A673 (cell line): ENCODE data around the gene SIRPG. TPM values are rescaled to one million over a fixed set of nuclear protein-coding genes. Genes with fewer than 3 reads are reported as not detected.
A peak's percentile ranks its signal among the peaks of the same experiment; 100 is the strongest.
"Not testable (repeated sequence)": the region's sequence is repeated elsewhere in the genome, so short reads cannot be mapped to it uniquely, and the experiment has no call there.

Experiments used
- BruUV-seq: library from RNA; stranded (reverse); fragments of 400-500 nt; replicated peaks from 2 replicates; lab custom pipeline; 2021; lab: Mats Ljungman, UMichigan
- CTCF ChIA-PET: fragments of 300-600 bp; sonication (Branson Sonifier 250); formaldehyde crosslinking; loops from one replicate; lab custom pipeline; 2022; ENCODE audit warnings: antibody characterized with exemption; lab: Charles Lee
- POLR2A ChIA-PET: fragments of 300-600 bp; sonication (Branson Sonifier 250); formaldehyde crosslinking; loops from one replicate; lab custom pipeline; 2022; ENCODE audit warnings: antibody characterized with exemption; ENCODE audit not compliant: low non-redundant PET; lab: Charles Lee
- DNase-seq: peaks from one replicate; pipeline ENCODE4 v3.0.0-alpha.2; 2015; ENCODE audit warnings: low spot score
- H3K27ac ChIP-seq: fragments of 200-600 bp; sonication (generic); 2 replicates; pipeline ENCODE4 v1.5.1; 2016; ENCODE audit warnings: mixed run types, low read depth, mild to moderate bottlenecking, mixed read lengths, antibody characterized with exemption, low read length; ENCODE audit not compliant: poor library complexity, severe bottlenecking
- H3K27me3 ChIP-seq: fragments of 200-600 bp; sonication (generic); replicated peaks from 2 replicates; pipeline ENCODE4 v1.6.1; 2017; ENCODE audit warnings: mixed run types, low read depth, mild to moderate bottlenecking, mixed read lengths, antibody characterized with exemption, low read length; ENCODE audit not compliant: insufficient read depth, poor library complexity
- H3K36me3 ChIP-seq: fragments of 200-600 bp; sonication (generic); 2 replicates; pipeline ENCODE4 v1.6.1; 2016; ENCODE audit warnings: mixed run types, mild to moderate bottlenecking, mixed read lengths, antibody characterized with exemption, low read length; ENCODE audit not compliant: insufficient read depth, poor library complexity, severe bottlenecking
- H3K4me1 ChIP-seq: fragments of 200-600 bp; sonication (generic); 2 replicates; pipeline ENCODE4 v1.6.1; 2017; ENCODE audit warnings: mixed run types, mild to moderate bottlenecking, mixed read lengths, antibody characterized with exemption, low read length; ENCODE audit not compliant: insufficient read depth, poor library complexity, severe bottlenecking
- H3K4me3 ChIP-seq: fragments of 200-600 bp; sonication (generic); 2 replicates; pipeline ENCODE4 v1.5.1; 2016; ENCODE audit warnings: low read depth, mixed run types, mild to moderate bottlenecking, mixed read lengths, low read length; ENCODE audit not compliant: poor library complexity, severe bottlenecking
- H3K9me3 ChIP-seq: fragments of 200-600 bp; sonication (generic); 2 replicates; pipeline ENCODE4 v1.6.1; 2016; ENCODE audit warnings: mixed run types, low read depth, mild to moderate bottlenecking, mixed read lengths, antibody characterized with exemption, low read length; ENCODE audit not compliant: poor library complexity, severe bottlenecking
- EZH2 ChIP-seq: fragments of 200-600 bp; sonication (generic); IDR thresholded peaks from 2 replicates; pipeline ENCODE4 v1.6.1; 2017; ENCODE audit warnings: borderline replicate concordance, low read depth, mild to moderate bottlenecking, mixed read lengths, antibody characterized with exemption, low read length; ENCODE audit not compliant: poor library complexity, severe bottlenecking
- intact Hi-C: fragments of 100-400 bp; cut with micrococcal nuclease; formaldehyde crosslinking; loops from one replicate; pipeline ENCODE4 v1.10.0; 2022; ENCODE audit not compliant: unreplicated experiment
- total RNA-seq: library from RNA; stranded (reverse); gene quantifications from 2 replicates; pipeline ENCODE4 v1.2.3, GENCODE V29; 2021
- TF ChIP-seq, protein P1 (sequence below): fragments of 300-800, 200-600 bp; sonication (generic); conservative IDR thresholded peaks from 2 replicates; pipeline ENCODE4 v1.5.1; 2017; ENCODE audit warnings: low read depth, mild to moderate bottlenecking, antibody characterized with exemption, low read length, moderate library complexity, mixed read lengths

SIRPG gene
- total RNA-seq, 1 experiment from 2014 or later: not detected

DNA sequence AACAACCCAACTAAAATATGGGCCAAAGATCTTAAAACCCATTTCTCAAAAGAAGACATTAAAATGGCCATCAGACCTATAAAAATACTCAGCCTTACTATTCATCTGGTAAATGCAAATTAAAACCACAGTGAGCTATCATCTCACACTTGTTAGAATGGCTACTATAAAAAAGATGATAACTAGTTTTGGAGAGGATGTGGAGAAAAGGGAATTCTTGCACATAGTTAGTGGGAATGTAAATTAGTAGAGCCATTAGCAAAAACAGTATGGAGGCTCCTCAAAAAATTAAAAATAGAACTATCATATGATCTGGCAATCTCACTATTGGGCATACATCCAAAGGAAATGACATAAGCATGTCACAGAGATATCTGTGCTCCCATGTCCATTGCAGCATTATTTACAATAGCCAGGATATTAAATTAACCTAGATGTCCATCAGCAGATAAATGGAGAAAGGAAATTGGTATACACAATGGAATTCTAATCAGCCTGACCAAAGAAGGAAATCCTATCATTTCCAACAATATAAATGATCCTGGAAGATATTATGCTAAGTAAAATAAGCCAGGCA, 40.6 kb downstream of the SIRPG start:
- no TSS peak for BruUV-seq
- Histone ChIP-seq H3K4me3 (no peak overlapping the region), H3K27me3 (no peaks in the 10 kb centered on the region), H3K9me3 (no peaks in the 10 kb centered on the region), H3K27ac (peak overlapping the region; percentile 51), H3K36me3 (no peaks in the 10 kb centered on the region), H3K4me1 (peaks cover 10% of the 10 kb centered on the region)
- ChIA-PET CTCF (no interaction called here), POLR2A (interaction anchor here (0.6 kb wide), 1 partner anchor 40 kb away, joined by 3 read pairs; no protein-coding TSS in a partner anchor)
- intact Hi-C loops: no loop called here
- peak; percentile 80 for DNase-seq
- no peak for TF ChIP-seq EZH2
- TF ChIP-seq, protein P1, sequence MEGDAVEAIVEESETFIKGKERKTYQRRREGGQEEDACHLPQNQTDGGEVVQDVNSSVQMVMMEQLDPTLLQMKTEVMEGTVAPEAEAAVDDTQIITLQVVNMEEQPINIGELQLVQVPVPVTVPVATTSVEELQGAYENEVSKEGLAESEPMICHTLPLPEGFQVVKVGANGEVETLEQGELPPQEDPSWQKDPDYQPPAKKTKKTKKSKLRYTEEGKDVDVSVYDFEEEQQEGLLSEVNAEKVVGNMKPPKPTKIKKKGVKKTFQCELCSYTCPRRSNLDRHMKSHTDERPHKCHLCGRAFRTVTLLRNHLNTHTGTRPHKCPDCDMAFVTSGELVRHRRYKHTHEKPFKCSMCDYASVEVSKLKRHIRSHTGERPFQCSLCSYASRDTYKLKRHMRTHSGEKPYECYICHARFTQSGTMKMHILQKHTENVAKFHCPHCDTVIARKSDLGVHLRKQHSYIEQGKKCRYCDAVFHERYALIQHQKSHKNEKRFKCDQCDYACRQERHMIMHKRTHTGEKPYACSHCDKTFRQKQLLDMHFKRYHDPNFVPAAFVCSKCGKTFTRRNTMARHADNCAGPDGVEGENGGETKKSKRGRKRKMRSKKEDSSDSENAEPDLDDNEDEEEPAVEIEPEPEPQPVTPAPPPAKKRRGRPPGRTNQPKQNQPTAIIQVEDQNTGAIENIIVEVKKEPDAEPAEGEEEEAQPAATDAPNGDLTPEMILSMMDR: no peak

DNA sequence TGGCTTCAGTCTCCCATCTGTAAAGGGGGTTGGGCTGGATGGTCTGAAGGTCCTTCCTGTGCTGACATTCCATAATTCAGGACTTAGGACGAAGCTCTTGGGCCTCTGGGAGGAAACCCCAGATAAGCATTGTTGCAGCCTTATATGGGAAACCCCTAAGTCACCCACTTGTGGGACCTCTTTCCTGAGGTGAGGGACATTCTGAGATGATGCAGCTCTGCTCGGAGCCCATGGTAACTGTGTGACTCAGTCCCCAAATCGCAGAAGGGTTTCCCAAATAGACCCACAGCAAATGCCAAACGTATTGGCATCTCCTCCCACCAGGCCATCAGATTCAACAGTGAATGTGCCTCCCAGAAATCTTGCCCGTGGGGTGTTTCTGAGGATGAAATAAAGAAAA, 47.2 kb downstream of the SIRPG start:
- H3K27ac ChIP-seq, H3K4me3 ChIP-seq, H3K36me3 ChIP-seq, POLR2A ChIA-PET, H3K4me1 ChIP-seq, DNase-seq, H3K27me3 ChIP-seq, BruUV-seq, H3K9me3 ChIP-seq, CTCF ChIA-PET, intact Hi-C loops: not testable (repeated sequence)

DNA sequence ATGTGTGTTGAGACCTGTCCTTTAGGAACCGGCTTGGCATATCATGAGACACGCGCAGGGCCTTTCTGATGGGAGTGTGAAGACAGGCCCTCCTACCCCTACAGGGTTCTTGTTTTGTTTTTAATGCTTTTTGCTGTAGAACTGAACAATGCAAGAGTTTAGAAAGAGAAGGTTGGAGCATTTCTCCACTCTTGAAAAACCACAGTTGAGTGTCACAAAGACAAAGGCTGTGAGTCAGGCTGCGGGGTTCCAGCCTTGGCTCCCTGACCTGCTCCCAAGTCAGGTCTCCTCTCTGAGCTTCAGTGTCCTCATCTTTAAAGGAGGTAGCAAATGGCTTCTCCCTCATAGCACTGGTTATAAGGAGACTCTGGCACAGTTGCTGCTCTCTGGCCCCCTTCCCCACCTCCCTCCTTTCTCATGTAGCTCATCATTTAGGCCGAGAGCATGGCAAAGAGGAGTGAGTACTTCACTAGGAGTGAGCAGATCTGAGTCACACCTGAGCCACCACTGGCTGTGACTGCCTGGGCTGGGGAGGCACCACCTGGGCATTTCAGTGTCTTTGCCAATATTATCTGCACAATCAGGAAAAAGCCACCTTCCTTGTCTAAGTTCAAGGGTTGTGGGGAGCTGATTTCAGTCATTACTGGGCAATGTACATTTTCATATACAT, 48.8 kb downstream of the SIRPG start:
- POLR2A ChIA-PET, DNase-seq, intact Hi-C loops, H3K27me3 ChIP-seq, CTCF ChIA-PET, H3K4me3 ChIP-seq, H3K4me1 ChIP-seq, H3K36me3 ChIP-seq, BruUV-seq, H3K27ac ChIP-seq, H3K9me3 ChIP-seq: not testable (repeated sequence)

DNA sequence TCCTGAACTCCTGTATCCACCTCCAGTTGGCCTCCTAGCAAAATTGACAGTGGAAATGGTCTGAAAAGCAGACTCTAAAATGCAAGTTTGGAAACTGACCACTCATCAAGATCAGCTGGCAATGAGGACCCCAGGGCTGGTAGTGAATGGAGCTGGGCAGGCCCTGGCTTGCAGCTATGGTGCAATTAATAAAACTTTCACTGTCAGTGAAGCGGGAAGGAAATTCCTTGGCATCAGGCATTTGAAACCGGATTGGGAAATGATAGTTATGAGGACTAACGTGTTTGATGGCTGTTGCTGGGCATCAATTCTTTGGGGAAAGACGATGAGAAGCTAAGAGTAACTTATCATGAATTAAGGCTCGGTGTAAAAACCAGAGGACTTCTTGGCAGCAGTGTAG, 56.8 kb downstream of the SIRPG start:
- no peak for DNase-seq
- no peak overlapping the region for H3K27ac ChIP-seq
- ChIA-PET POLR2A (no interaction called here), CTCF (no interaction called here)
- H3K4me3 ChIP-seq: no peak overlapping the region
- no peaks in the 10 kb centered on the region for H3K4me1 ChIP-seq
- H3K36me3 ChIP-seq: no peaks in the 10 kb centered on the region
- H3K9me3 ChIP-seq: no peaks in the 10 kb centered on the region
- intact Hi-C loops: no loop called here
- BruUV-seq: no TSS peak
- TF ChIP-seq EZH2: no peak
- TF ChIP-seq, protein P1: no peak
- no peaks in the 10 kb centered on the region for H3K27me3 ChIP-seq
